NCI-H2081 treated with DMSO at 0.1 percent for 48 hours (cell line): ENCODE data around the gene MS4A6E.

ENCODE experiments used
- DNase-seq: peaks from one replicate; lab custom pipeline; 2025; lab: John Stamatoyannopoulos, UW

Gene MS4A6E

DNA sequence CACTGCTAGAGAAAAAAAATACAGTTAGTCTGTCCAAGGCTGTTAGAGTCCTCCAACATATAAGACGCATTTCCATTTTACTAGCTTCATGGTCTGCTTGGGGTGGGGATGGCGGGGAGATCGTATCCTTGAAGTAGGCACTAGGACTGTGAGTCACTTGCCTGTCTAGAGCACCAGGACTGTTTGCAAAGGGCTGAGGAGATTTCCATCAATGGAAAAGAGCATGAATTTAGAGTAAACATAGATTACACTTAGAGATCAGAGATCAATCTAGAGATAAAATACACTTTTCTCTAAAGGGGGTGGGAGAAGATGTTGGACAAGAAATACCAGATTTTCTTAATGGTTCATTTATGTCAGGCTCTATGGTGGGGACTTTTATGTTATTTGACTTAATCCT is 49.5 kb downstream of the MS4A6E start:
- DNase-seq, result no peak

GRCh38 chr11:60377401-60378136 is 50.5 kb downstream of the MS4A6E start:
- no peak for DNase-seq

DNA sequence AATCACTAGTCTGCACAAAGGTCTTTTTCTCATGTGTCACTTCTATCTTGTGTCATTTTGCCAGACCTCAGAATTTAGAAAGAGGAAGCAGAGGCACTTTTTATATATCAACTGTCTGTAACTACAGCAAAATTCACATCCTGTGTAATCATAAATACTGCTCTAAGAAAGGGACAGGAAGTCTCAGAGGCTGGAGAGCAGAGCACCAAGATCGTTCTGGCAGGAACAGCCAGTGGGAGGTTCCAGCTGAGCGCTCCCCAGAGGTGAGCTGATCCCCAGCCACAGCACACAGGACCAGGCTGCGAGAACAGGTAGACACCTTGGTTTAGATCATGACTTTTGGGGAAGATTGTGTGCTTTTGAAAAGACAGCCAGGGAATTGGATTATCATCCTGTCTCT is 51.3 kb downstream of the MS4A6E start, which contains the start of gene MS4A7:
TSS of gene MS4A7 (plus strand) at position 179 of the 400 bp plus-strand sequence. CDS start 4,610 bp downstream, outside the sequence.
- no peak for DNase-seq

- no peak for DNase-seq
Observed at GRCh38 chr11:60389279-60389910, 62.3 kb downstream of the MS4A6E start.

GRCh38 chr11:60390419-60390818 is 63.4 kb downstream of the MS4A6E start:
- no peak for DNase-seq
